H9 (cell line): Measurements from ENCODE around the gene FILIP1. TPM values are rescaled to one million over a fixed set of nuclear protein-coding genes. Genes with fewer than 3 reads are reported as not detected.

Source experiments
- DNase-seq: peaks from one replicate; pipeline ENCODE4 v3.0.0-alpha.2; 2017
- H2AFZ ChIP-seq: one replicate; pipeline ENCODE4 v1.6.1; 2013; ENCODE audit warnings: mild to moderate bottlenecking, low read length, control low read depth, moderate library complexity
- H2AK5ac ChIP-seq: 2 replicates; pipeline ENCODE4 v1.6.1; 2013; ENCODE audit warnings: low read length, control low read depth, mixed read lengths; ENCODE audit not compliant: insufficient read length
- H2BK120ac ChIP-seq: one replicate; pipeline ENCODE4 v1.6.1; 2013; ENCODE audit warnings: low read depth, mild to moderate bottlenecking, low read length, control low read depth, inconsistent platforms; ENCODE audit not compliant: poor library complexity, severe bottlenecking
- H2BK12ac ChIP-seq: 2 replicates; pipeline ENCODE4 v1.6.1; 2013; ENCODE audit warnings: low read length, control low read depth, mixed read lengths, low read depth; ENCODE audit not compliant: insufficient read length
- H2BK15ac ChIP-seq: 2 replicates; pipeline ENCODE4 v1.6.1; 2013; ENCODE audit warnings: low read depth, low read length, control low read depth
- H2BK20ac ChIP-seq: one replicate; pipeline ENCODE4 v1.6.1; 2013; ENCODE audit warnings: low read depth, mild to moderate bottlenecking, low read length, control low read depth, inconsistent platforms; ENCODE audit not compliant: poor library complexity, severe bottlenecking
- H2BK5ac ChIP-seq: 2 replicates; pipeline ENCODE4 v1.6.1; 2013; ENCODE audit warnings: low read length, control low read depth, mixed read lengths; ENCODE audit not compliant: insufficient read length
- H3K14ac ChIP-seq: 2 replicates; pipeline ENCODE4 v1.6.1; 2013; ENCODE audit warnings: low read length, control low read depth; ENCODE audit not compliant: insufficient read depth
- H3K18ac ChIP-seq: 2 replicates; pipeline ENCODE4 v1.6.1; 2013; ENCODE audit warnings: low read depth, mild to moderate bottlenecking, mixed read lengths, low read length, control low read depth; ENCODE audit not compliant: insufficient read length
- H3K23ac ChIP-seq: 2 replicates; pipeline ENCODE4 v1.6.1; 2013; ENCODE audit warnings: low read length, control low read depth, mixed read lengths, low read depth; ENCODE audit not compliant: insufficient read length
- H3K23me2 ChIP-seq: 2 replicates; pipeline ENCODE4 v1.6.1; 2013; ENCODE audit warnings: low read depth, mild to moderate bottlenecking, mixed read lengths, low read length, control low read depth; ENCODE audit not compliant: insufficient read length, poor library complexity, severe bottlenecking
- H3K27ac ChIP-seq: 2 replicates; pipeline ENCODE4 v1.5.1; 2013; ENCODE audit warnings: low read length, control low read depth, mixed read lengths, low read depth; ENCODE audit not compliant: insufficient read length
- H3K27me3 ChIP-seq: 2 replicates; pipeline ENCODE4 v1.6.1; 2013; ENCODE audit warnings: low read length, control low read depth, inconsistent platforms; ENCODE audit not compliant: insufficient read depth
- H3K4ac ChIP-seq: 2 replicates; pipeline ENCODE4 v1.6.1; 2013; ENCODE audit warnings: low read depth, mild to moderate bottlenecking, control low read depth, inconsistent platforms, low read length, moderate library complexity
- H3K4me1 ChIP-seq: 2 replicates; pipeline ENCODE4 v1.6.1; 2013; ENCODE audit warnings: low read length, control low read depth, inconsistent platforms; ENCODE audit not compliant: insufficient read depth
- H3K4me2 ChIP-seq: 2 replicates; pipeline ENCODE4 v1.6.1; 2013; ENCODE audit warnings: low read length, control low read depth, mixed read lengths; ENCODE audit not compliant: insufficient read length, insufficient read depth
- H3K56ac ChIP-seq: 2 replicates; pipeline ENCODE4 v1.6.1; 2013; ENCODE audit warnings: low read depth, mild to moderate bottlenecking, mixed read lengths, low read length, control low read depth; ENCODE audit not compliant: insufficient read length
- H3K79me1 ChIP-seq: 2 replicates; pipeline ENCODE4 v1.6.1; 2013; ENCODE audit warnings: low read depth, mild to moderate bottlenecking, moderate library complexity, low read length, control low read depth, inconsistent platforms; ENCODE audit not compliant: insufficient read depth, poor library complexity, severe bottlenecking
- H3K79me2 ChIP-seq: 2 replicates; pipeline ENCODE4 v1.6.1; 2013; ENCODE audit warnings: low read length, control low read depth, inconsistent platforms; ENCODE audit not compliant: insufficient read depth
- H3K9ac ChIP-seq: 2 replicates; pipeline ENCODE4 v1.6.1; 2013; ENCODE audit warnings: low read length, control low read depth, mixed read lengths; ENCODE audit not compliant: insufficient read length; ENCODE audit errors: extremely low read depth
- H3K9me3 ChIP-seq: one replicate; pipeline ENCODE4 v1.6.1; 2013; ENCODE audit warnings: low read depth, low read length, inconsistent platforms; ENCODE audit not compliant: control insufficient read depth
- H3T11ph ChIP-seq: one replicate; pipeline ENCODE4 v1.6.1; 2013; ENCODE audit warnings: mild to moderate bottlenecking, low read length, control low read depth, inconsistent platforms
- H4K20me1 ChIP-seq: one replicate; pipeline ENCODE4 v1.6.1; 2013; ENCODE audit not compliant: control insufficient read depth, insufficient read length, insufficient read depth
- H4K5ac ChIP-seq: 2 replicates; pipeline ENCODE4 v1.6.1; 2013; ENCODE audit warnings: low read depth, mild to moderate bottlenecking, mixed read lengths, low read length, control low read depth; ENCODE audit not compliant: insufficient read length
- H4K8ac ChIP-seq: replicated peaks from 2 replicates; pipeline ENCODE4 v1.6.1; 2013; ENCODE audit warnings: low read length, control low read depth, mixed read lengths, low read depth; ENCODE audit not compliant: insufficient read length
- H4K91ac ChIP-seq: 2 replicates; pipeline ENCODE4 v1.6.1; 2013; ENCODE audit warnings: low read depth, mild to moderate bottlenecking, moderate library complexity, mixed read lengths, low read length, control low read depth; ENCODE audit not compliant: insufficient read length
- H3K27ac Mint-ChIP-seq, 3 experiments: 2 replicates in 2 of 3; 3 replicates in 1 of 3; pipeline ENCODE4 v1.8.0; 2020 to 2021; ENCODE audit warnings: mixed read lengths in 3 of 3, mild to moderate bottlenecking in 1 of 3, moderate library complexity in 1 of 3
- H3K27me3 Mint-ChIP-seq: 2 replicates; pipeline ENCODE4 v1.8.0; 2021; ENCODE audit warnings: low read depth, mild to moderate bottlenecking, moderate library complexity, mixed read lengths
- H3K36me3 Mint-ChIP-seq, 3 experiments: 2 replicates in 2 of 3; 3 replicates in 1 of 3; pipeline ENCODE4 v1.8.0; 2020 to 2021; ENCODE audit warnings: low read depth in 3 of 3, mixed read lengths in 3 of 3; ENCODE audit not compliant: insufficient read depth in 1 of 3
- H3K4me1 Mint-ChIP-seq, 2 experiments: 2 replicates each; pipeline ENCODE4 v1.8.0; 2020; ENCODE audit warnings: mixed read lengths in 2 of 2
- H3K4me3 Mint-ChIP-seq, 2 experiments: 2 replicates in 1 of 2; 3 replicates in 1 of 2; pipeline ENCODE4 v1.8.0; 2020 to 2021; ENCODE audit warnings: mild to moderate bottlenecking in 2 of 2, mixed read lengths in 2 of 2, moderate library complexity in 1 of 2
- H3K9me3 Mint-ChIP-seq, 2 experiments: 2 replicates in 1 of 2; 3 replicates in 1 of 2; pipeline ENCODE4 v1.8.0; 2020; ENCODE audit warnings: mild to moderate bottlenecking in 2 of 2, mixed read lengths in 2 of 2, moderate library complexity in 1 of 2
- CTCF ChIP-seq: fragments of 200-600 bp; sonication (generic); conservative IDR thresholded peaks from 3 replicates; pipeline ENCODE4 v1.8.0; 2021; ENCODE audit warnings: antibody characterized with exemption, mild to moderate bottlenecking
- WGBS: extraction: QIAGEN DNeasy Blood & Tissue Kit; methylation state at CpG from one replicate; pipeline ENCODE4 v1.1.7; 2013; ENCODE audit warnings: missing lambda C conversion rate, low lambda C conversion rate, mixed read lengths; ENCODE audit not compliant: insufficient read length; ENCODE audit errors: extremely low coverage; 5-methylcytosine and 5-hydroxymethylcytosine counted together
- microRNA-seq: library from miRNA; unstranded; fragments of <30 nt; microRNA quantifications from one replicate; pipeline ENCODE4, GENCODE V29; 2020; ENCODE audit warnings: borderline microRNAs expressed
- total RNA-seq: library from RNA; stranded (reverse); gene quantifications from 2 replicates; pipeline ENCODE4 v1.2.1, GENCODE V29; 2021

Gene FILIP1
- total RNA-seq, 1 experiment from 2014 or later: 10.5 TPM

- no peak within 1 kb of the TSS for H2BK20ac ChIP-seq
- H3K4me3 Mint-ChIP-seq: peak within 1 kb of the TSS; percentile 97 to 99
- H3K4me1 Mint-ChIP-seq: peaks cover 6 to 15% of the 10 kb centered on the region in 2 experiments
- H3K27ac Mint-ChIP-seq: peak within 1 kb of the TSS; percentile 98 to 99 (median 99)
- no peaks in the 10 kb centered on the region for H3K4me1 ChIP-seq
- peak within 1 kb of the TSS; percentile 77; the same call in 1 of the 2 replicates for H3K14ac ChIP-seq
- H2BK15ac ChIP-seq: no peak within 1 kb of the TSS
- H3K27ac ChIP-seq: peak within 1 kb of the TSS; percentile 70
- DNase-seq: peak; percentile 95
- peak within 1 kb of the TSS; percentile 86 for H3K18ac ChIP-seq
- H2AFZ ChIP-seq: peak within 1 kb of the TSS; percentile 43
- H4K20me1 ChIP-seq: no peaks in the 10 kb centered on the region
- no peak for TF ChIP-seq CTCF
- H3K4ac ChIP-seq: no peak within 1 kb of the TSS
- H3K4me2 ChIP-seq: peak within 1 kb of the TSS; percentile 99
- no peaks in the 10 kb centered on the region for H3K79me1 ChIP-seq
- H2BK120ac ChIP-seq: no peak within 1 kb of the TSS
- H3K27me3 Mint-ChIP-seq: peaks cover 3% of the 10 kb centered on the region
- H3K23me2 ChIP-seq: peaks cover 8% of the 10 kb centered on the region
- H2BK12ac ChIP-seq: no peak within 1 kb of the TSS
- H2AK5ac ChIP-seq: no peak within 1 kb of the TSS
- peaks cover 10% of the 10 kb centered on the region; the same call in 1 of the 2 replicates for H3K79me2 ChIP-seq
- no peak within 1 kb of the TSS for H4K8ac ChIP-seq
- H3K36me3 Mint-ChIP-seq: peaks cover 24 to 32% (median 28%) of the 10 kb centered on the region in 3 experiments
- no peak within 1 kb of the TSS for H4K91ac ChIP-seq
- peaks cover 0 to 3% of the 10 kb centered on the region in 2 experiments; a peak in 2 of 5 replicates for H3K9me3 Mint-ChIP-seq
- H3K9me3 ChIP-seq: no peaks in the 10 kb centered on the region
- peak within 1 kb of the TSS; percentile 36 for H4K5ac ChIP-seq
- peak within 1 kb of the TSS; percentile 93 for H3K9ac ChIP-seq
- H3K56ac ChIP-seq: no peak within 1 kb of the TSS
- H3K27me3 ChIP-seq: no peaks in the 10 kb centered on the region
- no peak within 1 kb of the TSS for H3T11ph ChIP-seq
- no peak within 1 kb of the TSS for H3K23ac ChIP-seq
- WGBS: no CpG with 5 or more reads among the region's 36 CpGs
- H2BK5ac ChIP-seq: peak within 1 kb of the TSS; percentile 23
These were observed 250.1 kb downstream of the FILIP1 start, which contains the start of gene COX7A2 for GRCh38 chr6:75243333-75244062. TSS of gene COX7A2 (minus strand) at chr6:75243801. CDS start at chr6:75243734, 67 bp downstream.

Small RNA genes lying within 50 kb of the gene (microRNA-seq; reads per million reads assigned to microRNA genes)
- gene MIR4463: not detected

Other genes with a start within 250 kb of the FILIP1 start
- gene COX7A2, start 250.0 kb downstream of the FILIP1 start, total RNA-seq: 508 and 516 TPM in 2 replicates
- gene TMEM30A, start 209.0 kb downstream of the FILIP1 start, total RNA-seq: 63.0 and 65.2 TPM in 2 replicates
- gene SENP6, start 108.1 kb upstream of the FILIP1 start, total RNA-seq: 115 and 116 TPM in 2 replicates